ENCODE measurements around the gene RASAL1.
A peak's percentile ranks its signal among the peaks of the same experiment; 100 is the strongest.

The RASAL1 gene

DNA sequence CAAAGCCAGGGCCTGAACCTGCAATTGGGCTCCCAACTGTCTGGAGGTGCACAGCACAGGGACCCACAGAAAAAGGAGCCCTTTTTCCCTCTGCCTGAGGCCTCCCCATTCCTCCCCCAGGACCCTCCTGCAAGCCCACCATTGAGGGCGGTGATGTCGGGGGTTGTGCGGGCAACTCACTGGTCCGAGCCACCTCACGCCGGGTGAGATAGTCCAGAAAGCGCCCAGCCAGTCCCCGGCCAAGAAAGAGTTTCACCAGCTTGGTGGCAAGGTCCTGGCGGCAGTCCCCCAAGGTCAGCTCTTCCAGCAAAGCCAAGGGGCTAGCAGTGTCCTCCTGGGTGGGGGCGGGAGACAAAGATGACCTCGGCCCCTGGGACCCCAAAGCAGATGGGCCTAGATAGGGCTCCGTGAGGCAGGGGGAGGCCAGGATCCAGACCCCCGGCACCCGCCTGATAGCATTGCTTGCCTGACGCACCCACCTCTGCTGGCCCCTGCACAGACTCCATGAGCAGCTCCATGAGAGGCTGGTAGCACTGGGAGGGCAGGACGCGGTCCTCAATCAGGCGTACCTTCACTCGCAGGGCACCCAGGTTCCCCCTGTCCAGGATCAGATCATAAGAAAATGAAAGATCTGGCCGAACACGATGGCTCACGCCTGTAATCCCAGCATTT, 20.0 kb downstream of the RASAL1 start:
- no peak for DNase-seq

DNA sequence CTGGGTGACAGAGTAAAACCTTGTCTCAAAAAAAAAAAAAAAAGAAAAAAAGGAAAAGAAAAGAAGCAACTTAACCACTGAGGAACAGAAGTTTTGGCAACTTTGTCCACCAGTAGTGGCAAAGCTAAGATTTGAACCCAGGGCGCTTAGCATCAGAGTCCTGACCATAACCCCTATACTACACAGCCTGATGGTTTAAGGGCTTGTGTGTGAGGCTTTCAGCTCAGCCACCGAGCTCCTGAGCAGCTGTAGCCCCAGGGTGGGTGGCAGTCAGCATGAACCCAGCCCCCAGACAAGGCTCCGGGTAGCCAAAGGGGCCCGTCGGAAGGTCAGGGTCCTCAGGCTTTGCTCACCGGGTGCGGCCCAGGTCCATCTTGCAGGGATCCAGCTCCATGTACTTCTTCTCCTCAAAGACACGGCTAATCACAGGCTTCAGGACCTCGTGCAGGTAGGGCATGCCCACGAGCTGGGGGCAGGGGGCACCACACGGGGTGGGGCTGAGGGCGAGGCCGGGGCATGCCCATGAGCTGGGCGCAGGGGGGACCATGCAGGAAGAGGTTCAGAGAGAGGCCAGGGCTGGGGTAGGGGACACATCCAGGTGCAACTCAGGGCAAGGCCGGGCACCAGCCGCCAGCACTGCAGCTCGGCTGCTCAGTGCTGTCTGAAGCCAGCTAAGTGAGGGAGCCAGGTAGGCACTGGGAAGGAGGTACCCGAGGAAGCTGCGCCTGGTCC, 20.9 kb downstream of the RASAL1 start:
- no peak for DNase-seq

DNA sequence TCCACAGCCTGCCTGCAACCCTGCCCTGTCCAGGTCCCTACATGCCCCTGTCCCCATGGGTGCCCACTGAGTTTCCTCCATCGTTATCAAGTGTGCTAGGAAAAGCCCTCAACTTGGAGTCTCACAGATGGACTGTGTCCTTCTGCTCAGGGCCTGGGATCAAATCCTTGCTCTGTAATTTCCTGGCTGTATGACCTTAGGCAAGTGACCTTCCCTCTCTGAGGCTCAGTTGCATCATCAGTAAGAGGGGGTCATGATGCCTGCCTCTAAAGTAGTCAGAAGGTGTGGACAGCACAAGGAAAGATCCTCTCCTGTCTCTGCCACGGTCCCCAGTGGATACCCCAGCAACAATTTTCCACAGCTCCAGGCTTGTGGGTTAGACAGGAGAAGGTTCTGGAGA, 22.2 kb downstream of the RASAL1 start:
- DNase-seq, result no peak

DNA sequence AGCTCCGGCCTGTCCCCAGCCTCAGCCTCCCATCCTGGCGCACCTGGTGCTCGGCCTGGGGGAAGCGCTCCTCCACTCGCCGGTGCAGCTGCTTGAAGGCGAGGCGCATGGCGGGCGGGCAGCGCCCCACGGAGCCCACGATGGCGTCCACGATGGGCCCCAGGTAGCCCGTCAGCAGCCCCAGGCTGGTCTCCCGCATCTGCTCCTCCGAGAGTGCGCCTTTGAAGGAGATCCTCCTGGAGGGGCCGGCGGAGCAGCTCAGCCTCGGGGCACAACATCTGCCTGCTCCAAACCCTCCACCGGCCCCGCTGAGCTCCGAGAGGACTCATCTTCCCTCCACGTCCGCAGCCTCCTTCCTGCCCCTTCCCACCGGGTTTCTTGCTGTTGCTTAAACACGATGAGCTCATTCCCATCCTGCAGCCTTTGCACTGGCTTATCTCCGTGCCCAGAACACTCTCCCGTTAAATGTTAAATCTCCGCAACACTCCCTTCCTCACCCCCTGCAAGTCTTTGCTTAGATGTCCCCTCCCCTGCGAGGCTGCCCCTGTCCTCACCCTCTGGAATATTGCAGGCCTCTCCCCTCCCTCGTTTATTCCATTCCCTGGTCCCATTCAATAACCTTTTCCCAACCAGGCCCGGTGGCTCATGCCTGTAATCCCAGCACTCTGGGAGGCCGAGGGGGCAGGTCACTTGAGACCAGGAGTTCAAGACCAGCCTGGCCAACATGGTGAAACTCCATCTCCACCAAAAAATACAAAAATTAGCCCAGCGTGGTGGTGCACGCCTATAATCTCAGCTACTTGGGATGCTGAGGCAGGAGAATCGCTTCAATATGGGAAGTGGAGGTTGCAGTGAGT, 23.3 kb downstream of the RASAL1 start:
- no peak for DNase-seq

DNA sequence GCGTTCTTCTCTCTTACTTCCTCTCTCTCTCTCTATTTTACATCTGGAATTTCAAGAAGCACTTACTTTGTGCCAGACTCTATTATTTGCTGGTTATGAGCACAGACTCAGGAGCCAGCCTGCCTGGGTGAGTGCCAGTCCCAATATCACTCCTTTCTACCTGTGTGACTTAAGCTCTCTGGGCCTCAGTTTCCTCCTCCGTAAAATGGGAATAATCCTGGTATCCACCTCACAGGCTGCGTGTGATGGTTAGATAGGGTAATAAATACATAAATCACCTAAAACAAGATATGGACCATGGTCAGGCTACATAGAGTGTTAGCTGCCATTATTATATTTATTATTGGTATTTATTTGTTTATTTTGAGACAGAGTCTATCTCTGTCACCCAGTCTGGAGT, 24.3 kb downstream of the RASAL1 start:
- DNase-seq, result no peak

DNA sequence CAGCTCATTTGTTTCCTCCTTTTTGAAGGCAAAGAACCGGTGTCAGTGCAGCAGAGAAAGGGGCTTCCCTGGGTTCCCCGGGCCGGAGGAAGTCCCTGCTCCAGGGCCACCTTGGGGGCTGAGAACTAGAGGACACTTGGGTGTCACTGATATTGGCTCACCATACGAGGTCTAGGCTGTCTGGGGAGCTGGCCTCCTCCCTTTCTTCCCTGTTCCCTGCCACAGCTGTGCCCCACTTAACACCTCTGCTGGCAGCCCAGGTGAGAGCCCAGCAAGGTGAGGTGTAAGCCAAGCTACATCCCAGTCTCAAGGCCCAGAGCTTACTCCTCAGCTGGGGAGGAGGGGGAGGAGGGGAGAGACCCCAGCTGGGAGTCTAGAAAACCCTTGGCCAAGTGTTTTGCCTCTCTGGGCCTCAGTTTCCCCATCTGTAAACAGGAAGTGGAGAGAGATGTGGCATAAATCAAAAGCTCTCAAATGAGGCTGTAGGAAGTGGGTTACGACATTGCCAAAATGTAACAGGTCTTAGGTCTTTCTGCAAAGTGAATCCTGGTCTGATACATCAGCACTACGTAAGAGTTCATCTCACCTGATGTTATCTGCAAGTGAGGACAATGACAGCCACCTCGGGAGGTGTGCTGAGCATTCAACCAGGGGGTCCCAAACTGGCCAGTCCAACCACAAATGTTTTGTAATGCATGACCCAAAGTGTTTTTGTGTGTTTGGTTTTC, 25.5 kb downstream of the RASAL1 start:
- DNase-seq, result no peak

DNA sequence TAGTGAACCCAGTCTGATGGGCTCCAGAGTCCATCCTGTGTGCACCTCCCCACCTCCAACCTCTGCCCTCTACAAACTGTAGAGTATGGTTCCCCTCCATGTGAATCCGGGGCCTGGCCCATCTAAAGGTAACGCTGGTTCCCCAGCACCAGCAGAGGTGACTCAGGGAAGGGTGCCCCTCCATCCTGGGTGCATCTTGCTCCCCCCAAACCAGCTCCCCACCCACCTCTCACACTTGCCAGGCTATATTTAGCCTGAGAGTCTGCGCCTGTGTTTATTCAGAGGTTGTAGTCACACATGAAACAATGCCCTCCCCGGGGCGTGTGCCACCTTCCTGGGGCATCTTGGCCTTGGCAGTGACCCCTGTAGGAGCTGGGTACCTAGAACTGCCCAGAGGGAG, 26.2 kb downstream of the RASAL1 start:
- no peak for DNase-seq

DNA sequence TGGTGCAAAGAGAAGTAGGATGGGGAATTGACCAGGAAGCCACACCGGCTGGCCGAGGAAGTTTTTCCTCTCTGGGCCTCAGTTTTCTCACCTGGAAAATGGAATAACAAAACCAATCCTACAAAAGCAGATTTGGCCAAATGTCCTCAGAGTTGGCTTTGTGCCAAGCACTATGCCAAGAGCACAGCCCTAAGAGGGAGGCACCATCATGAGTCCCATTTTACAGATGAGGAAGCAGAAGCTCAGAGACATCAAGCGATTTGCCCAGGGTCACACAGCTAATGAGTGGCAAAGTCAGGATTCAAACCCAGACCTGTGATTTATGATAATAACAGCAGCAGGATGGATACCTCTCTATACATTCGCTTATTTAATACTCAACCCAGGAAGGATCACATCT, 27.3 kb downstream of the RASAL1 start:
- no peak for DNase-seq

DNA sequence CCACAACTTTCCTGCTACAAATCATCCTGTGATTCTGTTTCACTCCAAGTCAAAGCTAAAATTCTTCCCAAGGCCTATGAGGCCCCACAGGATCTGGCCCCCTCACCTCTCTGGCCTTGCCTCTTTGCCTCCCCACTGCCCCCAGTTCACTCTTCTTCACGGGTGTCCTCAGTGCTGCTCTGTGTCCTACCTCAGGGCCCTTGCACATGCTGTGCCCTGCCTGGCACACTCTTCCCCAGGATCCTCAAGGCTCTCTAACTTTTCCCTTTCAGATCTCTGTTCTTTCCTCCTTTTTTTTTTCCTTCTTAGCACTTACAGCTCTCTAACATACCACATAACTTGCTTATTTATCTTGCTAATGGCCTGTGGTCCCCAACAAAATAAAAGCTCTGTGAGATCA, 29.2 kb downstream of the RASAL1 start:
- no peak for DNase-seq

DNA sequence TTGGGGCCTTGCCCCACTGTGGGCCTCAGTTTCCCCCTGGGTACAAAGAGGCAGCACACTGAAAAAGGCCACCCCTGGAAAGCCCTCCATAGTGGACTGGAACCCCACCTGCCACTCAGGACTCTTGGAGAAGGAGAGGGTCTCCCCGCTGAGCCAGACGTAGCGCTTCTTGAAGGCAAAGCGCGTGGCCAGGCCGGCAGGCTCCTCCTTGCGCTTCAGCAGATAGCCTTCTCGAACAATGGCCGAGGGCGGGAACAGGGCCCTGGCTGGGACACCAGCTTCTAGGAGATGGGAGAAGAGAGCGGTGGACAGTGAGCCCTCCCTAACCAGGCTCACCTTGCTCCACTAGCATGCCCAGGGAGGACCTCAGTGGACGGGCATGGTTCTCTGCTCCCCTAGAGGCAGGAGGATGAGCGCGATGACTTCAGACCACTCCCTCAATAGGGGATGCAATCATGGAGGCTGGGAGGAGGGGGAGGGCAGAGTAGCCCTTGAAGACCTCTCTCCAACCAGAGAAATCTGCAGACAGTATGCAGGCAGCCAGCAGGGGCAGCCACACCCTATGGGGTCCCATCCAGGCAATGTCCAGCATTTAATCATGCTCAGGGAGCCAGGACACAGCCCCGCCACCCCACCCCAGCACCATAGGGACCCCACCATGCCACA, 29.8 kb downstream of the RASAL1 start:
- no peak for DNase-seq

DNA sequence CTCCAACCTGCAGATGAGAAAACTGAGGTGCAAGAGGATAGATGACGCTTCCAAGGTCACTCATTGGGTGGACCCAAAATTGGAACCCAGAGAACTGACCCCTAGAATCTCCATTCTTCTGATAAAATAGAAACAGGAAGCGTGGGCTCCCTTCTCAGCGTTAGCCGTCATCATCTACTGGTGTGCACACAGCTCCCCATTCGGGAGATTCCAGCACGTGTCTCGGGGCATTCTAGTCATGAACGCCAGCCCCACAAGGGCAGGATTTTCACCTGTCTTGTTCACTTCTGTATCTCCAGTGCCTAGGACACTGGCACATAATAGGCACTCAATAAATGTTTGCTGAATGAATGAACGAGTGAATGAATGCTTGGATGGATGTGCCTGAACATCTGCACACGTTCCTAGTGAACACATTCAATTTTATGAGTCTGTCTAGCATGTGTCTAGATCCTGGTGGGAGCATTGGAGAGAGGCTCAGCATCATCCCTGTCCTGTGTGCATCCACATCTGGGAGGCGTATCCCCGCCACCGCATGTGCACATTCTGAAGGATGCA, 30.5 kb downstream of the RASAL1 start:
- no peak for DNase-seq

DNA sequence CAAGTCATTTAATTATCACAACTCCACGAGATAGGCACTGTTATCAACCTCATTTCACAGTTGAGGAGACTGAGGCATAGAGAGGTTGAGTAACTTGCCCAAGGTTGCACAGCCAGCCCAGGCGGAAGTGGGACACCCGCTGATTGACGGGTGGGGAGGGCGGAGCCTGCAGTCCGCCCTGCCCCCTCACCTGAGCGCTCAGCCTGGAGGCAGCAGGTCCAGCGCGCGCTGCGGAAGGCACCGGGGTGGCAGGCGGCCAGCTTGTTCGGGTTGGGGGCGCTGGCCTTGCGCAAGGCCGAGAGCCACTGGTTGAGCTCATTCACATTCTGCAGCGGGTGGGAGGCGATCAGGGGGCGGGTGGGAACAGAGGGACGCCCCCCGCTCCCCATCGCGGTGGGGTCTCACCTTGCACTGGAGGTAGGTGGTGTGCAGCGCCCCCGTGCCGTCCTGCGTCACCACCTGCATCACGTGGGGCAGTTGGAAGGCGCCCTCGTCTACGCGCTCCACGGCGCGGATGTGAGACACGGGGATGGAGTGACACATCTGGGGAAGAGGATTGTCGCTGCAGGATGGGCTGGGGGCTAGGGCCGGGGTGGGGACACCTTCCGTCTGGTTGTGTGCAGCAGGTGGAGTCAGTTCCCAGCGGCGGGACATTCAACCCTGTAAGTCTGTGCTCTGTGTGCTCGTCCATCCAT, 31.7 kb downstream of the RASAL1 start:
- peak in 4 of 5 donors; percentile 42 to 65 (median 58) for DNase-seq

DNA sequence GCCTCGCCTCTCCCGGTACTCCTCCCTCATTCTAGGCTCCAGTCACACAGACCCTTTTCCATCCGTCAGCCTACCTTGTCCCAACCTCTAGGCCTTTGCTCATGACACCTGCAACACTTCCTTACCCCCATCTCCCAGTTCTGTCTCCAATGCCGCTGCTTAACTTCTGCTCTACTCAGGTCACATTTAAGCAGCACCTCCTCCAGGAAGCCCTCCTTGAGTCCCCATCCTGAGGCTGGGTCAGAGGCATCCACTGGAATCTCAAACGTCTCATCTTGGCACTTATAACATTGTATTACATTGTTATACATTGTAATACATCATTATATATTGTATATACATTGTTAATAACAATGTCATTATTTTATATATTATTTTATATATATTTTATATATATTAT, 32.8 kb downstream of the RASAL1 start:
- DNase-seq, result no peak

DNA sequence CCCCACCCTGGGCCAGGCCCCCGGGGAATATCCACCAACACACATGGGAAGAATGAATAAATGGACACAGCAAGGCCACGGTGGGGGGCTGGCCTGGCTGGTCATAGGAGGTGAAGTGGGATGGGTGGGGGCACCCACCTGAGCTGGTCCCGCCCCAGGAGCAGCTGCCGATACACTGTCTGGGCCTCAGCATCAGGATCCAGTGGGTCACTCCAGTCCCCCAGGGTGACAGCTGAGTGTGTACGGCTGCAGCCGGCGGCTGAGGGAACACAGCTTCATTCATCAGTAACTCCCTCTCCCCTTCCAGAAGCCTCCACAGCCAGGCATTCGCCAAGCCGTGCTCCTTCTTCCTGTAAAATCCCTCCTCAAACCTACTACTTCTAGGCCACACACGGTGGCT, 33.8 kb downstream of the RASAL1 start:
- no peak for DNase-seq

DNA sequence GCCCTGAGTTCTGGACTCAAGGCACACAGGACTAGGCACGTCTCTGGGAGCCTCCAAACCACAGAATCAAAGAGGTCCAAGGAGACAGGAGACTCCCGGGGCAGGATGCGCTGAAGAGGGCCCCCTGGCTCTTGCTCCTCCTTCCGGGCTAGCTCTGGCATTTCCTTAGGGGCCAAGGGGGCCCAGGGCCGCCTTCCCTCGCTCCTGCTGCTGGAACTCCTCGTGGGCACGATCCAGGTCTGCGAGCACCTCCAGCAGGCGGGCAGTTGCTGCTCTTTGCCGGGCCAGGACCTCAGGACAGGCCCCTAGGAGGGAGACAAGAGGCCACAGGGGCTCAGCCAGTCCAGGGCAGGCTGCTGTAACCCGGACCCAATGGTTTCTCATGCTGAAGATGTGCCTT, 35.8 kb downstream of the RASAL1 start:
- DNase-seq, result no peak

DNA sequence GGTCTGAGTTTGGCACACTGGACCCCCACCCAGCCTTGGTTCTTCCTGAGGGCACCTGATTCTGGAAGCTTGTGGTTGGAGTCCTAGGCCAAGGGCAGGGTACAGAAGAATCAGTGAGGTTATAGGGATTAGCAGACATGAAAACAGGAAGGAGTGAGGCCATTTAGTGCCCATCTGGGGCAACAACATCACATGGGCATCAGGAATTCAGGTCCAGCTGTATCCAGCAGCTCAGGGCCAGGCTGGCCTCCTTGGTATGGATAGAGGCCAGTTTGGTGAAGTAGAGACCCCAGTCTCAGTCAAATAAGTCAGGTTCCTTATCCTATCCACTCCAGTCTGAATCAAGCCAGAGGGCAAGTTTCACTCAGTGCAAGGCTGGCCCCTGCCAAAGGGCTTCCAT, 36.2 kb downstream of the RASAL1 start:
- DNase-seq, result no peak

DNA sequence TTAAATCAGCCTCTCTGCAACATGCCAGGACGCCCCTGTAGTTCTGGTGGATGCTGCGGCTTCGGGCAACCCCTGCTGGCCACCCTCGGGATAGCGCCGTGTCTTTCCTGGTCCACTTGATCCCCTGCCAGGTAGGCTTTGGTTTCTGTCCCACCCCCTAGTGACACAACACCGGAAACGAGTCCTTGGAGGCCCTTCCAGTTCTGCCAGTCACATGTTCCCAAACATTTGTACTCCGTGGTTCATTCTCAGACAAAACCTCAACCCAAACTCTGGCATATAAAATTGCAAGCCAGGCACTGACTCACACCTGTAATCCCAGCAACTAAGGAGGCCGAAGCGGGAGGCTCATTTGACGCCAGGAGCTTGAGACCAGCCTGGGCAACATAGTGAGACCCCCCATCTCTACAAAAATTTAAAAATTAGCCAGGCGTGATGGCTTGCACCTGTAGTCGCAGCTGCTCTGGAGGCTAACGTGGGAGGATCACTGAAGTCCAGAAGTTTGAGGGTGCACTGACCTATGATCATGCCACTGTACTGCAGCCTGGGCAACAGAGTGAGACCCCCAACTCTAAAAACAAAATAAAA, 37.0 kb downstream of the RASAL1 start:
- DNase-seq, result peak in 4 of 5 donors; percentile 30 to 57 (median 46)

DNA sequence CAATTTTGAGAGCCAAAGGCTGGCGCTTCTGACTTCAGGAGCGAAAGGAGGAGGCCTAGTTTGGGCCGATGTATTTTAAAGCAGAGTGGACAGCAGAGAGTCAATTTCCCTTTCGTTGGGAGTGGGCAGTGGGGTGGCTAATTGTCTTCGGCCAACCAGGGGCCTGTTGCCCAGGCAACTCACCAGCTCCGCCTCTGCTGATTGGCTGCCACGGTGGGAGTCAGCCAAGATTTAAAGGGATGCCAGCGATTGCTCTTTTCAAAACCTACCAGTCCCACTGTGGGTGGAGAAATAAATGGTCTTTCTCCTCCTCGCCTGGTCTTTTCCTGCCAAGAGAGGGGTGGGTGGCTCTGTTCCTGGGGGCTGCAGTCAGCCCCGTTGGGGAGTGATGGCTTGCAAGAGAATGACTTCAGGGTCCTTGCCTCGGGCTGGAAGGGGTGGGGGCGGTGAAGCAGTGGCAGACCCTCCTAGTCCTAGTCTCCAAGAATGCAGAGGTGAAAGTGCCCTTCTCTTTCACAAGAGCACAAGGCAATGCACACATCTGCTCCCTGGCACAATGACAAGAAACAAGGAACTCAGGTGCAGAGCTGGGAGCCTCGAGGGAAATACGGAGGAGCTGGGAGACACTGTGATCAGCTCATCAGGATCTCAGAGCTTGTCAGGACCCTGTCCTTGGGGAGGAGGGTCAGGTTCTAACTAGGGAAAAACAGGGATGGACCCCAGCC, 37.7 kb downstream of the RASAL1 start:
- no peak for DNase-seq

DNA sequence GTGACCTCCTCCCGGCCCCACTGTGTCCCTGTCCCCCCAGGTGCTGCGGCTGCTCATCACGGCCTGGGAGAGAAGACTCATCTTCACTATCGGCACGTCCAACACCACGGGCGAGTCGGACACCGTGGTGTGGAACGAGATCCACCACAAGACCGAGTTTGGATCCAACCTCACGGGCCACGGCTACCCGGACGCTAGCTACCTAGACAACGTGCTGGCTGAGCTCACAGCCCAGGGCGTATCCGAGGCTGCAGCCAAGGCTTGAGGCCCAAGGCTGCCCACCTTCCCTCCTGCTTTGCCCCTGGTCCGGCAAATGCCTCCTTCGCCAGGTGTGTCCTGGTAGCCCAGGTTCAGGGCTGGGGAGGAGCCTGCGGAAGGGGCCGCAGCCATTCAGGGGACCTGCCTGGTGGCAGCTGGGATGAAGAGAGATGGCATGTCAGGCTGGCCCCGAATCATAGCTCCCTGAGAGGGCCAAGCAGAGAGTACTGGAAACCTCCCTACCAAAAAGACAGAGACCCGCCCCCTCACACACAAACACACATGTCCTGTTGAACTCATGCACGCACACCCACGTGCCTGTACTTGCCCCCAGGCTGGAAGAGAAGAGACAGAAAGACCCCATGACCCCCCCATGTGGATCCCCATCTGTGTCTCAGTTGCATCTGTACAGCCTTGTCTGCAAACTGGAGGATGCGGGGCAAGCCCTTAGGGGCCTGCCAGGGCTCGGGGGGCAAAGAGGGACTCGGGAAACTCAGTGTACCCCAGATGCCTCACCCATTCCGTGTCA, 38.7 kb downstream of the RASAL1 start:
- DNase-seq, result no peak

DNA sequence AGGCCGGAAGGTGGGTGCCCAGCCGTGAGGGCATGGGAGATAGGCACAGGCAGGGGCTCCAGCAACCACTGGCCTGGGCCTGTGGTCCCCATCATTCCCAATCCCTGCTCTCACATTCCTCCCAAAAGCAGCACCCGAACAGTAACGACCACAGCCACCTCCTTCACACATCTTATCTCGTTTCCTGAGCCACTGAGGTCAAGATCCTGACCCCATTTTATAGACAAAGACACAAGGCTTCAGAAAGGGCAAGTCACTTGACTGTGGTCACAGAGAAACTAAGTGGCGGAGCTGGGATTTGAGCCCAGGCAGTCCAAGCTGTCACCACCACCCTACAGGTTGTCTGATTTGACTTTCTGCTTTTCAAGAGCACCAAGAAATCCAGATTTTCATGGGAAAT, 40.2 kb downstream of the RASAL1 start:
- no peak for DNase-seq

Measured in T-helper 1 cell (primary cell).